ENCODE measurements around the gene SCYL1. TPM values are rescaled to one million over a fixed set of nuclear protein-coding genes. Genes with fewer than 3 reads are reported as not detected.

SCYL1 gene
- total RNA-seq, 1 experiment from 2014 or later: 54.7 TPM

DNA sequence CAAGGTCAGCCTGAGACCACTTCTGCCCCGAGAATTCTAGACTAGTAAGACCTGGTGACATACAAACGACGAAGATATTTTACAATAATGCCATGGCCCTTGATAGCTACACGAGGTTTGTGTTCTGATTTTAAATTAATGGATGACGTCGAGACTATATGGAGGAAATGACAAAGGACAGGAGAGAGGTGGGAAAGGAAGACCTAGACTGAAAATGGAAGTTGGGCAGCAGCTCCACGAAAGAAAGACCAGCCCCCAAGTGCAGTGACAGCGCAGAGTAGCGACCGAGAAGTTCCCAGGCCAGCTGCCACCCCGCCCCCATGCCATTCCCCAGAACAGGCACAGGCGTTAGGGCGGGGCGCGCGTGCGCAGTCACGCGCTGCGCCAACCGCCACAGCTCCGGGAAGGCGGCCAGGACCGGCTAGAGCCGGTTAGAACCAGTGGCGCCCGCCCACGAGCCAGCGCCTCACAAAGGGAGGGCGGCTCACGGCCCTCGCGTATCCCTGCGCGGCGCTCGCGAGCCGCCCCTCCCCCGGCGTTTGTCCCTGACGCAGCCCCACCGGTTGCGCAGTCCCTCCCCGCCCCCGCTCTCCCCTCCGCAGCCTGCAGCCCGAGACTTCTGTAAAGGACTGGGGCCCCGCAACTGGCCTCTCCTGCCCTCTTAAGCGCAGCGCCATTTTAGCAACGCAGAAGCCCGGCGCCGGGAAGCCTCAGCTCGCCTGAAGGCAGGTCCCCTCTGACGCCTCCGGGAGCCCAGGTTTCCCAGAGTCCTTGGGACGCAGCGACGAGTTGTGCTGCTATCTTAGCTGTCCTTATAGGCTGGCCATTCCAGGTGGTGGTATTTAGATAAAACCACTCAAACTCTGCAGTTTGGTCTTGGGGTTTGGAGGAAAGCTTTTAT, 27.5 kb upstream of the SCYL1 start:
- Histone ChIP-seq H4K8ac (replicated peaks; ENCODE audit: insufficient read length, low read depth, low read length) (no peak overlapping the region), H3K18ac (ENCODE audit: insufficient read length, low read depth, low read length) (peak overlapping the region; percentile 96), H3K23me2 (ENCODE audit: insufficient read length, low read depth, low read length, poor library complexity, severe bottlenecking) (peaks cover 24% of the 10 kb centered on the region), H2AK5ac (ENCODE audit: insufficient read length, low read length) (peak overlapping the region; percentile 96), H4K20me1 (ENCODE audit: control insufficient read depth, insufficient read depth, insufficient read length) (no peaks in the 10 kb centered on the region), H3K27ac (ENCODE audit: insufficient read length, low read depth, low read length) (peak overlapping the region; percentile 100), H3K9me3 (ENCODE audit: control insufficient read depth, low read depth, low read length) (no peaks in the 10 kb centered on the region), H4K91ac (ENCODE audit: insufficient read length, low read depth, low read length) (peak overlapping the region; percentile 96), H3K4me2 (ENCODE audit: insufficient read depth, insufficient read length, low read length) (peak overlapping the region; percentile 88), H3K4me1 (ENCODE audit: insufficient read depth, low read length) (peaks cover 8% of the 10 kb centered on the region; the same call in 1 of the 2 replicates), H3K9ac (ENCODE audit: extremely low read depth, insufficient read length, low read length) (peak overlapping the region; percentile 100), H2BK120ac (ENCODE audit: low read depth, low read length, poor library complexity, severe bottlenecking) (peak overlapping the region; percentile 11), H3K79me1 (ENCODE audit: insufficient read depth, low read depth, low read length, poor library complexity, severe bottlenecking) (no peaks in the 10 kb centered on the region), H3K4ac (ENCODE audit: low read depth, low read length) (peak overlapping the region; percentile 75), H2AFZ (ENCODE audit: low read length) (no peak overlapping the region), H3T11ph (ENCODE audit: low read length) (peak overlapping the region; percentile 76), H3K27me3 (ENCODE audit: insufficient read depth, low read length) (no peaks in the 10 kb centered on the region), H2BK15ac (ENCODE audit: low read depth, low read length) (no peak overlapping the region), H2BK12ac (ENCODE audit: insufficient read length, low read depth, low read length) (peak overlapping the region; percentile 53), H3K14ac (ENCODE audit: insufficient read depth, low read length) (peak overlapping the region; percentile 99), H2BK5ac (ENCODE audit: insufficient read length, low read length) (peak overlapping the region; percentile 99), H4K5ac (ENCODE audit: insufficient read length, low read depth, low read length) (peak overlapping the region; percentile 95), H2BK20ac (ENCODE audit: low read depth, low read length, poor library complexity, severe bottlenecking) (no peak overlapping the region), H3K23ac (ENCODE audit: insufficient read length, low read depth, low read length) (peak overlapping the region; percentile 72), H3K79me2 (ENCODE audit: insufficient read depth, low read length) (peaks cover 26% of the 10 kb centered on the region), H3K56ac (ENCODE audit: insufficient read length, low read depth, low read length) (peak overlapping the region; percentile 75)
- H3K4me1 Mint-ChIP-seq: peaks cover 35 to 47% of the 10 kb centered on the region in 2 experiments
- WGBS (ENCODE audit: extremely low coverage, insufficient read length, low lambda C conversion rate): no CpG with 5 or more reads among the region's 61 CpGs
- DNase-seq: peak; percentile 99
- H3K4me3 Mint-ChIP-seq: peak overlapping the region; percentile 46 to 71
- H3K27me3 Mint-ChIP-seq (ENCODE audit: low read depth): no peaks in the 10 kb centered on the region
- H3K36me3 Mint-ChIP-seq (ENCODE audit: insufficient read depth in 1 of 3, low read depth in 3 of 3): no peaks in the 10 kb centered on the region; a peak in 1 of 7 replicates
- TF ChIP-seq, protein P1, sequence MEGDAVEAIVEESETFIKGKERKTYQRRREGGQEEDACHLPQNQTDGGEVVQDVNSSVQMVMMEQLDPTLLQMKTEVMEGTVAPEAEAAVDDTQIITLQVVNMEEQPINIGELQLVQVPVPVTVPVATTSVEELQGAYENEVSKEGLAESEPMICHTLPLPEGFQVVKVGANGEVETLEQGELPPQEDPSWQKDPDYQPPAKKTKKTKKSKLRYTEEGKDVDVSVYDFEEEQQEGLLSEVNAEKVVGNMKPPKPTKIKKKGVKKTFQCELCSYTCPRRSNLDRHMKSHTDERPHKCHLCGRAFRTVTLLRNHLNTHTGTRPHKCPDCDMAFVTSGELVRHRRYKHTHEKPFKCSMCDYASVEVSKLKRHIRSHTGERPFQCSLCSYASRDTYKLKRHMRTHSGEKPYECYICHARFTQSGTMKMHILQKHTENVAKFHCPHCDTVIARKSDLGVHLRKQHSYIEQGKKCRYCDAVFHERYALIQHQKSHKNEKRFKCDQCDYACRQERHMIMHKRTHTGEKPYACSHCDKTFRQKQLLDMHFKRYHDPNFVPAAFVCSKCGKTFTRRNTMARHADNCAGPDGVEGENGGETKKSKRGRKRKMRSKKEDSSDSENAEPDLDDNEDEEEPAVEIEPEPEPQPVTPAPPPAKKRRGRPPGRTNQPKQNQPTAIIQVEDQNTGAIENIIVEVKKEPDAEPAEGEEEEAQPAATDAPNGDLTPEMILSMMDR (conservative IDR thresholded peaks at IDR 0.05): no peak
- H3K9me3 Mint-ChIP-seq: peaks cover 0 to 2% of the 10 kb centered on the region in 2 experiments; a peak in 3 of 5 replicates
- peak overlapping the region; percentile 69 to 98 (median 72) for H3K27ac Mint-ChIP-seq
